ENCODE data around the gene ANKRD39.

DNA sequence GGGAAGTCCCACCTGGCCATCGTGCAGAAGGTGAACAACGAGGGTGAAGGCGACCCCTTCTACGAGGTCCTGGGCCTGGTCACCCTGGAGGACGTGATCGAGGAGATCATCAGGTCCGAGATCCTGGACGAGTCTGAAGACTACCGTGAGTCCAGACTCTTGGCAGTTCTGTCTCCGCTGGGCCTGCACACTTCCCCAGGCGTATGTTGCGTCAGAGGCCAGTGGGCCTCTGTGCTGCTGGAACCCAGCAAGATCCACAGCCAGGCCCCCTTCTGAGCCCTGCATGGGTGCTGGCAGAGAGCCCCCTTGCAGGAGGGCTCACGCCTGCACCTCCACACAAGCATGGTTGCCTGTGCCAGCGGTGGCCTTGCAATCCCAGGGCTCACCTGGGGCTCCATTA is 32.8 kb downstream of the ANKRD39 start:
- TF ChIP-seq, protein P1, sequence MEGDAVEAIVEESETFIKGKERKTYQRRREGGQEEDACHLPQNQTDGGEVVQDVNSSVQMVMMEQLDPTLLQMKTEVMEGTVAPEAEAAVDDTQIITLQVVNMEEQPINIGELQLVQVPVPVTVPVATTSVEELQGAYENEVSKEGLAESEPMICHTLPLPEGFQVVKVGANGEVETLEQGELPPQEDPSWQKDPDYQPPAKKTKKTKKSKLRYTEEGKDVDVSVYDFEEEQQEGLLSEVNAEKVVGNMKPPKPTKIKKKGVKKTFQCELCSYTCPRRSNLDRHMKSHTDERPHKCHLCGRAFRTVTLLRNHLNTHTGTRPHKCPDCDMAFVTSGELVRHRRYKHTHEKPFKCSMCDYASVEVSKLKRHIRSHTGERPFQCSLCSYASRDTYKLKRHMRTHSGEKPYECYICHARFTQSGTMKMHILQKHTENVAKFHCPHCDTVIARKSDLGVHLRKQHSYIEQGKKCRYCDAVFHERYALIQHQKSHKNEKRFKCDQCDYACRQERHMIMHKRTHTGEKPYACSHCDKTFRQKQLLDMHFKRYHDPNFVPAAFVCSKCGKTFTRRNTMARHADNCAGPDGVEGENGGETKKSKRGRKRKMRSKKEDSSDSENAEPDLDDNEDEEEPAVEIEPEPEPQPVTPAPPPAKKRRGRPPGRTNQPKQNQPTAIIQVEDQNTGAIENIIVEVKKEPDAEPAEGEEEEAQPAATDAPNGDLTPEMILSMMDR (IDR thresholded peaks at IDR 0.05 in 2 of 3, conservative IDR thresholded peaks at IDR 0.05 in 1 of 3; ENCODE audit: insufficient read depth in 2 of 3, low read depth in 1 of 3, low read length in 3 of 3) = no peak
- TF ChIP-seq ARID4B (CRISPR knock-in tag; IDR thresholded peaks at IDR 0.05) (no peak), TAF1 (IDR thresholded peaks at IDR 0.05; ENCODE audit: control insufficient read depth, extremely low read depth, insufficient read depth, low read length, severe bottlenecking) (no peak)
- TF ChIP-seq, protein P2, sequence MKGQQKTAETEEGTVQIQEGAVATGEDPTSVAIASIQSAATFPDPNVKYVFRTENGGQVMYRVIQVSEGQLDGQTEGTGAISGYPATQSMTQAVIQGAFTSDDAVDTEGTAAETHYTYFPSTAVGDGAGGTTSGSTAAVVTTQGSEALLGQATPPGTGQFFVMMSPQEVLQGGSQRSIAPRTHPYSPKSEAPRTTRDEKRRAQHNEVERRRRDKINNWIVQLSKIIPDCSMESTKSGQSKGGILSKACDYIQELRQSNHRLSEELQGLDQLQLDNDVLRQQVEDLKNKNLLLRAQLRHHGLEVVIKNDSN (CRISPR knock-in tag; IDR thresholded peaks at IDR 0.05) = no peak

All from K562 (cell line).